ENCODE results near the gene EPS15.

The EPS15 gene

DNA sequence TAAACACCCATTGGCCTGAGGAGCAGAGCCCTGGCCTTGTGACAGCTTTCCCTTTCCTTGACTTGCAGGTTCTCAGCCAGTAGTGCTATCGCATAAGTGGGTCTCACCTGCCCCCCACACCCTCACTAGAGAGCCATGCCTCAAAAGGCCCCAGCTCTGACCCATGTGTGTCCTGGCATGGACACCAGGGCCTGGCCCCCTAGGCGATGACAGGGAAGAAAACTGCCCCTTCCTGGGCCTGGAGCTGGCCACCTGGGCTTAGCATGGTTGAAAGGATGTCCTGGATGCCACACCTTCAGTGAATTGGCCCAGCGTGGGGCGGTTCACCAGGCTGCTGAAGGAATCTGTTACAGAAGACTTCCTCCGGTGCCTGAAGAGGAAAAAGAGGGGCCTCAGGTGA, 207.2 kb downstream of the EPS15 start:
- DNase-seq: no peak

DNA sequence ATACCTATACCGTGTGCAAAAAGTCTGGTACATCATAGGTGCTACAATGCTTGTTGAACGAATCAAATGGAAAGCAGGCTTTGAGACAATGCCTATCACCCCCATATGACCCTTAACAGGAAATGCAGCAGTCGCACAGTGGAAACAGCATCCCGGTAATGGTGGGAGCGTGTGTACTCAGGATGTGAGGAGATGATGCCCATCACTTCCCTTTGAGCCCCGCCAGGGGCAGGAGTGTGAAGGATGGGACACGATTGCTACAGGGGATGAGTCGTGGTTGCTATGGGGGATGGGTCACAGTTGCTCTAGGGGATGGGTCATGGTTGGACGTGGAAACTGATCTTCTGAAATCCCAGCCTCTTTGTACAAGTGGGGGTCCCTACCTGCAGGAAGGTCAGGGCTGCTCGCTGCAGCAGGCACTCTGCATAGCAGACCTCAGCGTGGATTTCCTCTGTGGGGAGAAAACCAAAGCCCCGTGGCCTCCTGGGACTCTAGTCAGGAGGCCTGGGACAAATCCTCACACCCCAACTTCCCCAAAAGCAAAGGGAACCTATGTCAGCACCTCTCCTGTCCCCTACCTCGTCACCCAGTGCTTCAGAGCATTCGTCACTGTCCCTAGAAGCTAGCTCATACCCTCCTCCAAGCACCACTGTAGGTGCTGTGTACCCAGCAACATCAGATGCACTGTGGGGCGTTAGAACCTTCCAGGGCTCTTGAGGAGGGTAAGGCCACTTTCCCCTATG, 208.0 kb downstream of the EPS15 start:
- DNase-seq: no peak

DNA sequence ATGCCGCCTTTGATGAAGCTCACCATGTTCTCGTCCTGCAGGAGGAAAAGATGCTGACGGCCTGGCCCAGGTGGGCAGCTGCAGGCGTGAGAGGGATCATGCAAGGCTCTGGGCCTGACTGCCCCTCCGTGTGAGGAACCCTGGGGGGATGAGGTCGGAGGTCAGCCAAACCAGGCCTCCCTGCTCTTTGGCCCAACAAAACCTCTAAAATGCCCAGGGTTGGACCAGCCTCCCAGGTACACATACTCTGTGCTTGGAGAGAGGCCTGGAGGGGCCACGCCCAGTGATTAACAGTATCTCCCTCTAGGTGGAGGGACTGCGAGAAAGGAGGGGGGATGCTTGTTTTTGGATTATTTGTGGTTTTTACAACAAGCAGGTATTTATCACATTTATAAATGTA, 209.8 kb downstream of the EPS15 start:
- no peak for DNase-seq

DNA sequence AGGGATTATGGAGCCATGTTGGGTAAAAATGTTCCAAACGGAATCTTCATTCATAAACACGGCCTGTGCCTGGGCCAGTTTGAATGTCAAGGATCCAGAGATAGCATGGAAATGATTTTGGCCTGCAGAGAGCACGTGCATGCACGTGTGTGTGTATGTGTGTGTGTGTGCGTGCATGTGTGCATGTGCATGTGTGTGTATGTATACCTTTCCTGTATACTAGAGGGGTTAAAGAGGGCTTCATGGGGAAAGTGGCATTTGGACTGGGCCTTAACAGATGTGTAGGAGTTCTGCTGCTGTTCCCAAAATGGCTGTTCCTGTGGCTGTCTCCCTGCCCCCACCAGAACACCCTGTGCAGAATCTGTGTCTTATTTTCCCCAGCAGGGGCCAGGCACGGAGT, 210.4 kb downstream of the EPS15 start:
- no peak for DNase-seq

DNA sequence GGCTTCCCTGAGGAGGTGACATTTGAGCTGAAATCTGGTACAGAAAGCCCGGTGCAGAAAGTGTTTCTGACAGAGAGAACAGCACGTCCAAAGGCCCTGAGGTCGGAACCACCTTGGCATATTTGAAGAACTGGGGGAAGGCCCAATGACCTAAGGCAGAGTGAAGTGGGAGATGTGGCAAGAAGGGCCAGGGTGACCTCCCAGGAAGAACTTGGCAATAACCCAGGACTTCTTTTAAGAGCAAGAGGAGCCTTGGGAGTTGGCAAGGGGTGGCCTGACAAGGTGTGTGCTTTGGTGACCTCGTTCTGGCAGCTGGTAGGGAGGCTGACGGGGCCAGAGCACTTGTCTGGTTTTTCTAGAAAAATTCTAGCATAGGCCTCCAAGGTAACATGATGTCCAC, 212.1 kb downstream of the EPS15 start:
- no peak for DNase-seq

DNA sequence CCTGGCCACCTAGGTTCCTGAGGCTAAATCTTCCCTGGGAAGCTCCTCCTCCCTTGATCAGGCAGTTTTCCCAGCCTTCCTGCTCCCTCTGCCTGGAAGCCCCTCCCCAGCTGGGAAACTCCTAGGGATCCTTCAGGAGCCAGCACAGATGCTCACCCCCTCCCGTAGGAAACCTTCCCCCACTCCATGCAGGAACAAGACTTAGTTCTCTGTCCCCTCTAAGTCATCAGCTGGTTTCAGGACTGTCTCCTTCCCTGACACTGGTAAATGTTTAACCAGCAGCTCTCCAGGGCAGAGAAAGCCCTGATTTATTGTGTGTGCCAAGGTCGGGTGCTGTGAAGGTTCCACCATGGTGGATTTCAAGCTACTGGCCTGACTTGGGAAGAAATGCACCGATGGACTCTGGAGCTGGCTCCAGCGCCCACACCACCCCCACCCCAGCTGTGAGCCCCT, 213.7 kb downstream of the EPS15 start:
- DNase-seq: no peak

DNA sequence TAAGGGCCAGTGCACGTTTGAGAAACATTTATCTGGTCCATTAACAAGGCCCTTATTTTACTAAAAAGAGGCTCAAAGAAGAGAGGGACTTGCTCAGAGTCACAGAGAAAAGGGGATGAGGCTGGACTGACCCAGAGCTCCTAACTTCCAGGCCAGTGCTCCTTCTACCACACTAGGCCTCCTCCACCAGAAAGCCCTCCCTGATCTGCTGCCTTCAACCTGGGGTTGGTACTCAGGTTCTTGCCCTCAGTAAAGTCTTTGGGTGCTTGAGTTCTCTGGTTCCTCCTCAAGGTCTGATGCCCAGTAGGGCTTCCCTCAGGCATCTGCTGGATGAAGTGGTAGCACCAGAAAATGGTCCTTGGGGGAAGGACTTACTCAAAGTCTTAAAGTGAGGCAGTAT, 214.7 kb downstream of the EPS15 start:
- no peak for DNase-seq
